Measurements from ENCODE around the gene NELFB.

NELFB gene

GRCh38 chr9:137224830-137225694 lies 30.1 kb upstream of the NELFB start, which contains the start of gene CYSRT1:
TSS of gene CYSRT1 (plus strand) at chr9:137225174. CDS start at chr9:137225622, 448 bp downstream.
- DNase-seq, result no peak

- DNase-seq, result no peak
Observed at GRCh38 chr9:137225699-137226331, 29.3 kb upstream of the NELFB start.

- DNase-seq, result no peak
Observed at GRCh38 chr9:137226338-137227053, 28.6 kb upstream of the NELFB start.

- peak; percentile 63 for DNase-seq
Observed at GRCh38 chr9:137227054-137227852, 27.9 kb upstream of the NELFB start, which contains the start of gene RNF224. TSS of gene RNF224 (plus strand) at chr9:137227502. CDS start at chr9:137228336, 834 bp downstream.

- DNase-seq, result no peak
Observed at GRCh38 chr9:137227853-137228505, 27.1 kb upstream of the NELFB start.

- DNase-seq, result no peak
Observed at GRCh38 chr9:137228506-137228967, 26.6 kb upstream of the NELFB start.

GRCh38 chr9:137228968-137229896 lies 25.9 kb upstream of the NELFB start:
- DNase-seq, result no peak

GRCh38 chr9:137229903-137230704 lies 25.0 kb upstream of the NELFB start:
- no peak for DNase-seq

- no peak for DNase-seq
Observed at GRCh38 chr9:137230705-137231371, 24.3 kb upstream of the NELFB start, which contains the start of gene SLC34A3. TSS of gene SLC34A3 (plus strand) at chr9:137230901. CDS start at chr9:137231703, 802 bp downstream.

GRCh38 chr9:137231372-137232039 lies 23.6 kb upstream of the NELFB start:
- no peak for DNase-seq

- DNase-seq, result no peak
Observed at GRCh38 chr9:137232101-137232500, 23.0 kb upstream of the NELFB start.

- DNase-seq, result no peak
Observed at GRCh38 chr9:137232510-137232909, 22.6 kb upstream of the NELFB start.

GRCh38 chr9:137233143-137233980 lies 21.8 kb upstream of the NELFB start:
- no peak for DNase-seq

GRCh38 chr9:137234055-137234697 lies 21.0 kb upstream of the NELFB start:
- DNase-seq, result no peak

- DNase-seq, result no peak
Observed at GRCh38 chr9:137234758-137235423, 20.2 kb upstream of the NELFB start.
